Central memory CD8-positive, alpha-beta T cell (primary cell): Measurements from ENCODE around the gene COL25A1.

ENCODE experiments used
- ATAC-seq: fragments of 150-1000 bp; cut with Tn5 transposase; replicated peaks from 2 replicates; pipeline ENCODE4 v1.10.0; 2022; ENCODE audit warnings: mild to moderate bottlenecking, moderate FRiP score, moderate number of reproducible peaks; ENCODE audit not compliant: poor library complexity, severe bottlenecking; ENCODE audit errors: extremely low read depth
- DNase-seq, 2 donors: peaks; one replicate each; pipeline ENCODE4 v3.0.0; 2021; ENCODE audit warnings: low spot score in 2 of 2
- H3K27ac Mint-ChIP-seq: one replicate; pipeline ENCODE4 v1.8.0; 2022; ENCODE audit warnings: low read depth, mild to moderate bottlenecking, moderate library complexity, mixed read lengths
- H3K27me3 Mint-ChIP-seq: one replicate; pipeline ENCODE4 v1.8.0; 2022; ENCODE audit warnings: mixed read lengths
- H3K36me3 Mint-ChIP-seq: one replicate; pipeline ENCODE4 v1.8.0; 2022; ENCODE audit warnings: mild to moderate bottlenecking, moderate library complexity, mixed read lengths; ENCODE audit not compliant: insufficient read depth
- H3K4me1 Mint-ChIP-seq: one replicate; pipeline ENCODE4 v1.8.0; 2022; ENCODE audit warnings: mixed read lengths
- H3K4me3 Mint-ChIP-seq: one replicate; pipeline ENCODE4 v1.8.0; 2022; ENCODE audit warnings: mild to moderate bottlenecking, moderate library complexity, mixed read lengths
- H3K9me3 Mint-ChIP-seq: one replicate; pipeline ENCODE4 v1.8.0; 2022; ENCODE audit warnings: mixed read lengths

COL25A1 gene

DNA sequence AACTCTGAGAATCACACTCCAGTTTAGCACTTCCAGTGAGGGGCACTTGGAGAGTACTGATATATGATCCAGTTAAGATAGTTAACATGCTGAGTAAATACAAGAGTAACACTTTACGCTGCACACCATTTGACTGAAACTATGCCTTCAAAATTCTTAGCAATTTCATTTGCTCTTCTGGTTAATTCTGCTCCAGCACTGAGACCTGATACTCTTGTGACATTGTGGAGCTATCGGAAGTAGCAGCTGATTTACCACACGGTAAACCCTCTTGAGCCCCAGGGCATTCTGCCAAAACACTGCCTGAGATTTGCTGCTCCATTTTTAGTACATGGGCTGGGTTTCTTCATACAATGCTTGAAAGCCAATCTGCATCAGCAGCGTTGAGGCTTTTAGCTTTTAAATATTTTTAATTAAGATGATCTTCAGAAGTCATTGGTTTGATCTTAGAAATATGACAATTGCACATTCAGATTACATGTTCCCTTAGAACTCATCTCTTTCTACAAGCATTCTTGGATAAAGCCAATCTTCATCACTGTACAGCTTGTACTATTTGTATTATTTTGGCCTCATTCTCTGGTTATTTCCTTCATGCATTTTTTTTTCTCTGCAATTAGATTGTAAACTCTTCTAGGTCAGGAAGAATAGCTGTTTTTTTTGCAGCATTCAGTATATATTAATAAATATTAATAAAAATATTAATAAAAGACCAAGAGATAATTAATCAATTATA, 471.8 kb downstream of the COL25A1 start:
- H3K27ac Mint-ChIP-seq, result no peak overlapping the region
- DNase-seq (no peak), ATAC-seq (no peak)
- no peaks in the 10 kb centered on the region for H3K4me1 Mint-ChIP-seq
- no peaks in the 10 kb centered on the region for H3K9me3 Mint-ChIP-seq
- no peaks in the 10 kb centered on the region for H3K36me3 Mint-ChIP-seq
- no peak overlapping the region for H3K4me3 Mint-ChIP-seq
- peaks cover 31% of the 10 kb centered on the region for H3K27me3 Mint-ChIP-seq

DNA sequence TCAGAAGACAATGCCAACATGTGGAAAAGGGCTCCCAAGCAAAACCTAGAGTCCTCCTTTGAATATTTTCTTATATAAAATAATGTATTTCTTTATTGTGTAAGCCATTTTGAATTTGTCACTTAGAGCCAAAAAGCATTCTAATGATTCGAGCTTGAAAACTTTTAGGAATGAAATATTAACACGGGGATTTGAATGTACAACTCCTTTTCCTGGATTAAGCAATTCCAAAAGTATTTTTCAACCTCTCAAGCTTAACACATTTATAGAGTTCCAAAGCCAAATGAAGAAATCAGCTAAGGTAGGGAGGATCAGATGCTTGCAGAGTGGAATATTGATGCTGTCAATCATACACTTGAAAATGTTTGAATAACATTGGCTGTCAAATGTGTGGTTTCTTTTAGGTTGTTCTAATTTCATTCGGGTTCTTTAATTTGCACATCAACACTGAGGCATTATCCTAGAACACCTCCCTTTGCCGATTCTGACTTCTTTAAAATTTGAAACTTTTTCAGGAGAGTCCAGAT, 472.4 kb downstream of the COL25A1 start:
- DNase-seq, result no peak
- Mint-ChIP-seq H3K4me1 (no peaks in the 10 kb centered on the region), H3K27me3 (peaks cover 31% of the 10 kb centered on the region), H3K27ac (no peak overlapping the region), H3K9me3 (no peaks in the 10 kb centered on the region), H3K36me3 (no peaks in the 10 kb centered on the region), H3K4me3 (no peak overlapping the region)
- ATAC-seq, result no peak

- no peaks in the 10 kb centered on the region for H3K36me3 Mint-ChIP-seq
- no peaks in the 10 kb centered on the region for H3K9me3 Mint-ChIP-seq
- H3K4me3 Mint-ChIP-seq, result no peak overlapping the region
- H3K4me1 Mint-ChIP-seq, result no peaks in the 10 kb centered on the region
- ATAC-seq (no peak), DNase-seq (no peak)
- no peak overlapping the region for H3K27ac Mint-ChIP-seq
- H3K27me3 Mint-ChIP-seq, result peaks cover 21% of the 10 kb centered on the region
These were observed 473.8 kb downstream of the COL25A1 start for GRCh38 chr4:108828620-108829019.

DNA sequence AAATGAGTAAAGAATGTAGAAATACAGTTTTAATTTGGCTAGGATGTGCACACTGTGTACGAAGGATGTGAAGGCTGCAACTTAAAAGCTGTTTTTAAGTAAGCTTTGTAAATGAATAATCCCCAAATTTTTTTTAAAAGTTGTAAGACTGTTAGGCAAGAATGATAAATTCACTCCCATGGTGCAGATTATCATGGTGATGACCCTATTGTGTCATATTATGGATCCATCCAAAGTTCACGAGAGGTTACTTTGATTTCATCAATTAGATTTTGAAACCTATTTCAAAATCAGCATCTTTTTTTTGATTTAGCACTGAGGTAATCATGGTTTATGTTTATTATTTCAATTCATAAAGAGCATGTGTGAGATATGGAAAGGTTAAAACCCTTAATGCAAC, 476.7 kb downstream of the COL25A1 start:
- H3K4me3 Mint-ChIP-seq, result no peak overlapping the region
- peaks cover 15% of the 10 kb centered on the region for H3K27me3 Mint-ChIP-seq
- H3K27ac Mint-ChIP-seq, result no peak overlapping the region
- no peaks in the 10 kb centered on the region for H3K36me3 Mint-ChIP-seq
- DNase-seq (no peak), ATAC-seq (no peak)
- no peaks in the 10 kb centered on the region for H3K9me3 Mint-ChIP-seq
- no peaks in the 10 kb centered on the region for H3K4me1 Mint-ChIP-seq

- H3K9me3 Mint-ChIP-seq, result no peaks in the 10 kb centered on the region
- ATAC-seq (no peak), DNase-seq (no peak)
- no peaks in the 10 kb centered on the region for H3K36me3 Mint-ChIP-seq
- H3K4me3 Mint-ChIP-seq, result no peak overlapping the region
- H3K27ac Mint-ChIP-seq, result no peak overlapping the region
- peaks cover 34% of the 10 kb centered on the region for H3K27me3 Mint-ChIP-seq
- H3K4me1 Mint-ChIP-seq, result no peaks in the 10 kb centered on the region
These were observed 481.0 kb downstream of the COL25A1 start for GRCh38 chr4:108821351-108821930.

GRCh38 chr4:108820492-108821350, 481.7 kb downstream of the COL25A1 start:
- ATAC-seq (no peak), DNase-seq (no peak)
- Mint-ChIP-seq H3K36me3 (no peaks in the 10 kb centered on the region), H3K27ac (no peak overlapping the region), H3K27me3 (peaks cover 42% of the 10 kb centered on the region), H3K9me3 (no peaks in the 10 kb centered on the region), H3K4me3 (no peak overlapping the region), H3K4me1 (no peaks in the 10 kb centered on the region)

DNA sequence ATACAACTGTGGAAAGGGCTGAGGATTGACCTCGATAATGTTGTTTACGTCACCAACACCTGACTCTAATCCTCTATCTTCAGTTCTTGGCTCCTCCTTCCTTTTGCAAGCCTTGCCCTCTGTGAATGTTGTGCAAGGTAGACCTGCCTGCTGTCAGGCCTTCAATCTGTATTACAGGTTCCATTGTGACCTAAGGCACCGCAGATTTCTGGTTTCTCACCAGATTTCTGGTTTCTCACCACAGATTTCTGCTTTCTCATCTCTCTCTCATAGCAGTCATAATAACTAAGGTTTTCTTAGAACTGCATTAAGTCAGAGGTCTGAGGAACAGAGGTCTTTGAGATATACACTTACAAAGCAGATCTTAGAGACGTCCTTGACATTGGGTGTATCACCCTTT, 488.1 kb downstream of the COL25A1 start:
- no peak for ATAC-seq
- Mint-ChIP-seq H3K27ac (no peak overlapping the region), H3K4me1 (no peaks in the 10 kb centered on the region), H3K9me3 (no peaks in the 10 kb centered on the region), H3K4me3 (no peak overlapping the region), H3K36me3 (no peaks in the 10 kb centered on the region), H3K27me3 (peaks cover 22% of the 10 kb centered on the region)
- DNase-seq, result no peak

GRCh38 chr4:108813261-108813660, 489.2 kb downstream of the COL25A1 start:
- no peak for DNase-seq
- no peak overlapping the region for H3K4me3 Mint-ChIP-seq
- H3K27me3 Mint-ChIP-seq, result peaks cover 25% of the 10 kb centered on the region
- H3K27ac Mint-ChIP-seq, result no peak overlapping the region
- no peaks in the 10 kb centered on the region for H3K36me3 Mint-ChIP-seq
- ATAC-seq, result no peak
- H3K9me3 Mint-ChIP-seq, result no peaks in the 10 kb centered on the region
- H3K4me1 Mint-ChIP-seq, result no peaks in the 10 kb centered on the region

- DNase-seq (no peak), ATAC-seq (no peak)
- Mint-ChIP-seq H3K9me3 (no peaks in the 10 kb centered on the region), H3K27ac (no peak overlapping the region), H3K36me3 (no peaks in the 10 kb centered on the region), H3K4me1 (no peaks in the 10 kb centered on the region), H3K27me3 (peaks cover 30% of the 10 kb centered on the region), H3K4me3 (no peak overlapping the region)
These were observed 491.0 kb downstream of the COL25A1 start for GRCh38 chr4:108811486-108811885.

- ATAC-seq (no peak), DNase-seq (no peak)
- H3K9me3 Mint-ChIP-seq, result no peaks in the 10 kb centered on the region
- no peak overlapping the region for H3K27ac Mint-ChIP-seq
- H3K36me3 Mint-ChIP-seq, result no peaks in the 10 kb centered on the region
- no peaks in the 10 kb centered on the region for H3K4me1 Mint-ChIP-seq
- peaks cover 21% of the 10 kb centered on the region for H3K27me3 Mint-ChIP-seq
- H3K4me3 Mint-ChIP-seq, result no peak overlapping the region
These were observed 492.4 kb downstream of the COL25A1 start for GRCh38 chr4:108810087-108810486.

DNA sequence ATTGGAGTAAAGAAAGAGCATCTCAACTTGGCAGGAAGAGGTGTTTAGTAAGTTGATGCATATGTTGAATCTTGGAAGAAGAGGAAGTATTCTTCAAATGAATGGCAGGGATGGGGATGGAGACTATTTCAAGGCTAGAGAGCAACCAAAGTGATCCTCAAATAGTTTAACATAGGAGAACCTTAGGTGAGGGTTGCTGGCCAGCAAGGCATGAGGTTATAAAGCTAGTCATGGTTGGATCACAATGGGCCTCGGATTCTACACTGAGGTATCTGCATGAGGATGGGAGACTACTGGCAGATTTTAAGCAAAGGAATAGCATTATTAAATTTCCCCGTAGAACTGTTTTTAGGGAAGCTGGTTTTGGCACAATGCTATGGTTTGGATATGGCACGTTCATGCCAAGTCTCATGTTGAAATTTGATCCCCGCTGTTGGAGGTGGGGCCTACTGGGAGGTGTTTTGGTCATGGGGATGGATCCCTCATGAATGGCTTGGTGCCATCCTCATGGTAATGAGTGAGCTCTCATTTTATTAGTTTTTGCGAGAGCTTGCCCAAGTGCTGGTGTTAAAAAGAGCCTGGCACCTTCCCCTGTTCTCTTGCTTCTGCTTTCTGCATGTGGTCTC, 497.7 kb downstream of the COL25A1 start:
- Mint-ChIP-seq H3K36me3 (no peaks in the 10 kb centered on the region), H3K9me3 (no peaks in the 10 kb centered on the region), H3K27me3 (peaks cover 21% of the 10 kb centered on the region), H3K27ac (no peak overlapping the region), H3K4me1 (no peaks in the 10 kb centered on the region), H3K4me3 (no peak overlapping the region)
- ATAC-seq (no peak), DNase-seq (no peak)

GRCh38 chr4:108799306-108799705, 503.2 kb downstream of the COL25A1 start:
- no peaks in the 10 kb centered on the region for H3K9me3 Mint-ChIP-seq
- no peaks in the 10 kb centered on the region for H3K27me3 Mint-ChIP-seq
- H3K36me3 Mint-ChIP-seq, result no peaks in the 10 kb centered on the region
- no peak overlapping the region for H3K27ac Mint-ChIP-seq
- DNase-seq (no peak), ATAC-seq (no peak)
- H3K4me1 Mint-ChIP-seq, result no peaks in the 10 kb centered on the region
- H3K4me3 Mint-ChIP-seq, result no peak overlapping the region
